ENCODE results near the gene ABCA2.
"Not testable (repeated sequence)": the region's sequence is repeated elsewhere in the genome, so short reads cannot be mapped to it uniquely, and the experiment has no call there.

GRCh38 chr9:137062798-137063197 is 34.8 kb upstream of the ABCA2 start:
- TF ChIP-seq CTCF (conservative IDR thresholded peaks at IDR 0.05); ZFX (IDR thresholded peaks at IDR 0.05): not testable (repeated sequence)

All from C4-2B (cell line).